Stimulated activated CD8-positive, alpha-beta memory T cell treated with anti-CD3 and anti-CD28 coated beads, Interleukin-7, amount 100 ng/mL, for 1 hour (primary cell): Measurements from ENCODE around the gene MAMDC2.

Experiments
- DNase-seq, 2 donors: peaks; one replicate each; pipeline ENCODE4 v3.0.0-alpha.2; 2020; ENCODE audit warnings: low read depth in 2 of 2

The MAMDC2 gene

GRCh38 chr9:70065572-70065971 is 21.9 kb downstream of the MAMDC2 start:
- no peak for DNase-seq

GRCh38 chr9:70066418-70066817 is 22.8 kb downstream of the MAMDC2 start:
- no peak for DNase-seq

GRCh38 chr9:70066874-70067273 is 23.2 kb downstream of the MAMDC2 start:
- DNase-seq: no peak

- no peak for DNase-seq
Observed at GRCh38 chr9:70069704-70070103, 26.1 kb downstream of the MAMDC2 start.

GRCh38 chr9:70073193-70073592 is 29.5 kb downstream of the MAMDC2 start:
- no peak for DNase-seq

- no peak for DNase-seq
Observed at GRCh38 chr9:70073756-70074155, 30.1 kb downstream of the MAMDC2 start.

- no peak for DNase-seq
Observed at GRCh38 chr9:70076678-70077077, 33.0 kb downstream of the MAMDC2 start.

- no peak for DNase-seq
Observed at GRCh38 chr9:70079417-70080037, 35.9 kb downstream of the MAMDC2 start.

GRCh38 chr9:70080481-70081119 is 37.0 kb downstream of the MAMDC2 start:
- no peak for DNase-seq

GRCh38 chr9:70081120-70081495 is 37.5 kb downstream of the MAMDC2 start:
- no peak for DNase-seq

- DNase-seq: no peak
Observed at GRCh38 chr9:70083429-70083828, 39.8 kb downstream of the MAMDC2 start.

GRCh38 chr9:70085241-70085640 is 41.6 kb downstream of the MAMDC2 start:
- DNase-seq: no peak

- DNase-seq: no peak
Observed at GRCh38 chr9:70091103-70091502, 47.5 kb downstream of the MAMDC2 start.

- no peak for DNase-seq
Observed at GRCh38 chr9:70091572-70091971, 47.9 kb downstream of the MAMDC2 start.

- no peak for DNase-seq
Observed at GRCh38 chr9:70092190-70092589, 48.5 kb downstream of the MAMDC2 start.

GRCh38 chr9:70093095-70093494 is 49.4 kb downstream of the MAMDC2 start:
- DNase-seq: no peak

- no peak for DNase-seq
Observed at GRCh38 chr9:70093944-70094343, 50.3 kb downstream of the MAMDC2 start.

GRCh38 chr9:70094747-70095146 is 51.1 kb downstream of the MAMDC2 start:
- no peak for DNase-seq

GRCh38 chr9:70097187-70097586 is 53.5 kb downstream of the MAMDC2 start:
- DNase-seq: no peak

- DNase-seq: no peak
Observed at GRCh38 chr9:70100362-70100761, 56.7 kb downstream of the MAMDC2 start.

- DNase-seq: no peak
Observed at GRCh38 chr9:70101265-70101664, 57.6 kb downstream of the MAMDC2 start.

GRCh38 chr9:70105147-70105546 is 61.5 kb downstream of the MAMDC2 start:
- no peak for DNase-seq

GRCh38 chr9:70106571-70106970 is 62.9 kb downstream of the MAMDC2 start:
- no peak for DNase-seq

GRCh38 chr9:70107558-70107957 is 63.9 kb downstream of the MAMDC2 start:
- no peak for DNase-seq
